Kidney epithelial cell (primary cell): ENCODE data around the gene DPF3. TPM values are rescaled to one million over a fixed set of nuclear protein-coding genes. Genes with fewer than 3 reads are reported as not detected.
A peak's percentile ranks its signal among the peaks of the same experiment; 100 is the strongest.

Experiments
- DNase-seq: peaks from one replicate; pipeline ENCODE4 v3.0.0-alpha.2; 2010; ENCODE audit warnings: low read depth
- H3K27me3 ChIP-seq: 2 replicates; pipeline ENCODE4 v1.6.0; 2011; ENCODE audit warnings: low read length; ENCODE audit not compliant: control insufficient read depth, insufficient read depth
- H3K36me3 ChIP-seq: 2 replicates; pipeline ENCODE4 v1.5.1; 2011; ENCODE audit warnings: low read length; ENCODE audit not compliant: control insufficient read depth, insufficient read depth
- H3K4me3 ChIP-seq: 2 replicates; pipeline ENCODE4 v1.5.1; 2011; ENCODE audit warnings: low read depth, mild to moderate bottlenecking, control low read depth, low read length
- total RNA-seq: library from RNA; depleted of rRNA; stranded (reverse); fragments of >200 nt; gene quantifications from 2 replicates; pipeline ENCODE4 v1.2.3, GENCODE V29; 2015
- TF ChIP-seq, protein P1 (sequence below): IDR thresholded peaks from 2 replicates; pipeline ENCODE4 v1.5.1; 2011; ENCODE audit warnings: mild to moderate bottlenecking, moderate library complexity, low read length, control low read depth, inconsistent platforms; ENCODE audit not compliant: insufficient read depth, poor library complexity, severe bottlenecking

DPF3 gene
- total RNA-seq, 1 donor from 2014 or later, result 0.79 TPM

DNA sequence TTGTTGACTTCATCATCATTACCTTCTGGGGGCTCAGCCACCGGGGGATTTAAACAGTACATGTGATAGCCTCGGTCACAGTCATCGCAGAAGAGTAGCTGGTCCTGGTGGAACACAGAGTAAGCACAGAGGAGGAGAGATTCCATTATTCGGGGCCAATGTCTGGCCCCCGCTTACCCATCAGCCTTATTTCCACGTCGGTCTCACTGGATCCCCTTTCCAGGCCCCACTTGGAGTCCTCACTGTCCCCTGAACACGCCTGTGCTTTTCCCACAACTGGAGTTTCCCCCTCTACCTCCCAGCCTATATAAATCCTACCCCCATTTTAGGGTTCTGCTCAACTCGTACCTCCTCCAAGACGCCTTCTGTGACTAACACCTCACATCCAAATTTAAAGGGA lies 274.0 kb downstream of the DPF3 start:
- no peak for DNase-seq
- TF ChIP-seq, protein P1, sequence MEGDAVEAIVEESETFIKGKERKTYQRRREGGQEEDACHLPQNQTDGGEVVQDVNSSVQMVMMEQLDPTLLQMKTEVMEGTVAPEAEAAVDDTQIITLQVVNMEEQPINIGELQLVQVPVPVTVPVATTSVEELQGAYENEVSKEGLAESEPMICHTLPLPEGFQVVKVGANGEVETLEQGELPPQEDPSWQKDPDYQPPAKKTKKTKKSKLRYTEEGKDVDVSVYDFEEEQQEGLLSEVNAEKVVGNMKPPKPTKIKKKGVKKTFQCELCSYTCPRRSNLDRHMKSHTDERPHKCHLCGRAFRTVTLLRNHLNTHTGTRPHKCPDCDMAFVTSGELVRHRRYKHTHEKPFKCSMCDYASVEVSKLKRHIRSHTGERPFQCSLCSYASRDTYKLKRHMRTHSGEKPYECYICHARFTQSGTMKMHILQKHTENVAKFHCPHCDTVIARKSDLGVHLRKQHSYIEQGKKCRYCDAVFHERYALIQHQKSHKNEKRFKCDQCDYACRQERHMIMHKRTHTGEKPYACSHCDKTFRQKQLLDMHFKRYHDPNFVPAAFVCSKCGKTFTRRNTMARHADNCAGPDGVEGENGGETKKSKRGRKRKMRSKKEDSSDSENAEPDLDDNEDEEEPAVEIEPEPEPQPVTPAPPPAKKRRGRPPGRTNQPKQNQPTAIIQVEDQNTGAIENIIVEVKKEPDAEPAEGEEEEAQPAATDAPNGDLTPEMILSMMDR, result no peak
- no peak overlapping the region for H3K4me3 ChIP-seq
- H3K36me3 ChIP-seq, result no peaks in the 10 kb centered on the region
- H3K27me3 ChIP-seq, result no peaks in the 10 kb centered on the region

DNA sequence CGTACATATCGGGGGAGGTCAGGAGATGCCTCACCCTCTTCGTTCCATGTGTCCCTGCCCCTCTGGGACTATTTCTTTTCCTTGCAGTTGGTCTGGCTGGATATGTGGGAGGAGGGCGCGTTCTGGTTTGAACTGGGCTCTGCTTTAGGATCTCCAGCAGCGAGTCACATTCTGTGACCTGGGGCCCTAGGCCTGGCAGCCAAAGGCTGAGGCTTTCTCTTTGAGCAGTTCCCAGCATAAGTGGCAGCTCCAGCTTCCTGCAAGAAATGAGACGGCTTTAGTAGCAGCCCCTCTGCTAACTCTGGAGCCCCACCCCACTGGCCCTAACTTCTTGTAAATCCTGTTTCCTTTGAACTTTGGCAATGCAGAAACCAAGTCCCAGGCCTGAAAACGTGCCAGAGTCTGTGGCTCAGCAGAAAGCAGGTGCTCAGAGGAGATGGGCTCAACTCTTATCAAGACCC lies 274.8 kb downstream of the DPF3 start:
- no peak for DNase-seq
- TF ChIP-seq, protein P1, result no peak
- Histone ChIP-seq H3K27me3 (no peaks in the 10 kb centered on the region), H3K4me3 (no peak overlapping the region), H3K36me3 (no peaks in the 10 kb centered on the region)

DNA sequence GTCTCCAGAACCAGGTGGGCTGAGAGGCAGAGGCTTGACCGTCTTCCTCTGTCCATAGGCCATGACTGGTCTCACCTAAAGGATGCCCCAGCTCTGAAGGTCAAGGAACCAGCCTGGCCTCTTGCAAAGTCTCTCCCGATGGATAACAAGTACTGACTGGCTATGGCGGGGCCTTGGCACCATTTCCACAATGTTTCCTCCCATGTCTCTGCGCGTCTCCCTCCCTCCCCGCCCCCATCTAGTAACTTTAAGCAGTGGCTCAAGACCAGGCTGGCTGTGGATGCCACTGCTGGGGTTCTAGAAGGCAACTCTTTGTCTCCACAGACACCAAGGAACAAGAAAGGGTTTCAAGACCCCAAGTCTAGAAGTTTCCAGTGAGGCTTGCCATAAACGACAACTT lies 275.5 kb downstream of the DPF3 start:
- TF ChIP-seq, protein P1, result no peak
- no peaks in the 10 kb centered on the region for H3K36me3 ChIP-seq
- no peak for DNase-seq
- no peaks in the 10 kb centered on the region for H3K27me3 ChIP-seq
- H3K4me3 ChIP-seq, result no peak overlapping the region

DNA sequence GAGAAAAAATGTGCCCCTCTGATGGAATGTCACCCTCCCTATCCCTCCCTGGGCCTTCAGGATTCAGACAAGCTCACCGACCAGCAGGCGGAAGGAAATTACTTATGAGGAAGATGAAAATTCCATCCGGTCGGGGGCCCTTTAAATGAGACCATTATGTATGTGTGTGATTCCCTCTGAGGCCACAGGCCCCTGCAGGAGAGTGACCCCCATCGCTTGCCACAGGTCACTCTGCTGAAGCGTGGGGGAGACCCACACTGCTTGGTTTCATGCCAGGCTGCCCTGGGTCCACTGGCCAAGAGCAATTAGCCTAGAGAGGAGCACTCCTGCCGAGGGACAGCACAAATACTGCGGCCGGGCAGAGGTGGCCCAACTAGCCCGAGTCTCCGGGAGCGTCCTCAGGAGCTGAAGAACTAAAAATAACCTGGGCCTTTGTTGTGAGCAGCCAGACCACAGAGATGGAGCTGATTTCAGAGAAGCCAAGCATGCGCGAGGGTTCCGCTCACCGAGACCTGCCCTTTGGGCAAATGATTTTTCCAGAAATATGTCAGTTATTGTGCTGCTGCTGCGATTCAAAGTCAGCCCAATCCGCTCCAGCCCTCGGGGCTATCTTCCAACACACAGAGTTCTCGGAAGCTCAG lies 276.4 kb downstream of the DPF3 start:
- Histone ChIP-seq H3K36me3 (no peaks in the 10 kb centered on the region), H3K4me3 (no peak overlapping the region), H3K27me3 (no peaks in the 10 kb centered on the region)
- peak; percentile 23 for DNase-seq
- TF ChIP-seq, protein P1, result no peak

DNA sequence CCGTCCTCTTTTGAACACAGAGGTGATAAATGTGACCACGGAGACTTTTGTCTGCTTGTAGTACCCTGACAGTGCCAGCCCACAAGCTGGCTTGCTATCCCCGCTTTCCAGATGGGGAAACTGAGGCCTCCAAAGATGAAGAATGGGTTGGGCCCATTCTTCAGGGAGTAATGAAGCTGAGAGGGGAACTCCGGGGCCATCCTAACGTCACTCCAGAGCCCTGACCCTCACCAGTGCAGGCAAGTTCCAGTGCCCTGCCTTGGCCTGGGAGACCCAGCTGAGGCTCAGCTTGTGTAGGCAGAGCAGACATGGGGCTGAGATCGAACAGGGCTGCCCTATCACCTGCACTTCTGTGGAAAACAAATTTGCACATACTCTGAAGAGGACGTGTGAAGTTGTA lies 277.1 kb downstream of the DPF3 start:
- DNase-seq, result no peak
- TF ChIP-seq, protein P1, result no peak
- Histone ChIP-seq H3K4me3 (no peak overlapping the region), H3K27me3 (no peaks in the 10 kb centered on the region), H3K36me3 (no peaks in the 10 kb centered on the region)

DNA sequence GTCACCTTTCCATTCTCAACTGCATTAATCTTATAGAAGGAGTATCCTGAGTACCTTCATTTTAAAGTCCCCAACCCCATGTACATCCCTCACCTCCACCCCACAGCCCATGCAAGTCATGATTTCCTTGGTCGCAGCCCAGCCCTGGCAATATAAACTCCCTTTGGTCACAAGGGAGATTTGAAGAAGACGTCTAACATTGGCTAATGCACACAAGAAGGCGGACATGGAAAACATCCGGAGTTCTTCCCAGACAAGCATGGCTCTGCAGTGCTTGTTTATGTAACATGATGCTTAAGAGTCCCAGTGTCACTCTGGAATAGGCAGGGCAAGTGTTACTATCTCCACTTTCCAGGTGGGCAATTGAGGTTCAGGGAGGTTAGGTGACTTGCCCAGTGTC lies 277.6 kb downstream of the DPF3 start:
- Histone ChIP-seq H3K36me3 (no peaks in the 10 kb centered on the region), H3K4me3 (no peak overlapping the region), H3K27me3 (no peaks in the 10 kb centered on the region)
- TF ChIP-seq, protein P1, result no peak
- no peak for DNase-seq
